Measurements from ENCODE around the gene PRKG1. TPM values are rescaled to one million over a fixed set of nuclear protein-coding genes. Genes with fewer than 3 reads are reported as not detected.

Gene PRKG1
- total RNA-seq, 1 experiment from 2014 or later = not detected

GRCh38 chr10:51935341-51935740, 861.1 kb downstream of the PRKG1 start:
- in situ Hi-C loops (cut with HindIII; ENCODE audit: low pct_unique_long_range_greater_than_20kb, low sequenced_read_pairs) = no loop called here
- no peak for DNase-seq (ENCODE audit: low read depth)

- in situ Hi-C loops (cut with HindIII; ENCODE audit: low pct_unique_long_range_greater_than_20kb, low sequenced_read_pairs) = no loop called here
- no peak for DNase-seq (ENCODE audit: low read depth)
Measured at GRCh38 chr10:51937308-51938140, 863.2 kb downstream of the PRKG1 start.

GRCh38 chr10:51950371-51950995, 876.2 kb downstream of the PRKG1 start:
- in situ Hi-C loops (cut with HindIII; ENCODE audit: low pct_unique_long_range_greater_than_20kb, low sequenced_read_pairs) = no loop called here

GRCh38 chr10:51950996-51951555, 876.8 kb downstream of the PRKG1 start:
- in situ Hi-C loops (cut with HindIII; ENCODE audit: low pct_unique_long_range_greater_than_20kb, low sequenced_read_pairs) = no loop called here
- DNase-seq (ENCODE audit: low read depth) = no peak

More at GRCh38 chr10:51950371-51950995, 876.2 kb downstream of the PRKG1 start:
- DNase-seq (ENCODE audit: low read depth) = no peak

- DNase-seq (ENCODE audit: low read depth) = no peak
- in situ Hi-C loops (cut with HindIII; ENCODE audit: low pct_unique_long_range_greater_than_20kb, low sequenced_read_pairs) = no loop called here
Measured at GRCh38 chr10:51951601-51952000, 877.3 kb downstream of the PRKG1 start.

GRCh38 chr10:51952056-51952455, 877.8 kb downstream of the PRKG1 start:
- in situ Hi-C loops (cut with HindIII; ENCODE audit: low pct_unique_long_range_greater_than_20kb, low sequenced_read_pairs) = no loop called here
- DNase-seq (ENCODE audit: low read depth) = no peak

GRCh38 chr10:51955696-51956095, 881.4 kb downstream of the PRKG1 start:
- in situ Hi-C loops (cut with HindIII; ENCODE audit: low pct_unique_long_range_greater_than_20kb, low sequenced_read_pairs) = no loop called here
- DNase-seq (ENCODE audit: low read depth) = no peak

- no peak for DNase-seq (ENCODE audit: low read depth)
- in situ Hi-C loops (cut with HindIII; ENCODE audit: low pct_unique_long_range_greater_than_20kb, low sequenced_read_pairs) = no loop called here
Measured at GRCh38 chr10:51956822-51957221, 882.5 kb downstream of the PRKG1 start.

- peak; percentile 8 for DNase-seq (ENCODE audit: low read depth)
- in situ Hi-C loops (cut with HindIII; ENCODE audit: low pct_unique_long_range_greater_than_20kb, low sequenced_read_pairs) = no loop called here
Measured at GRCh38 chr10:51960494-51960895, 886.2 kb downstream of the PRKG1 start.

GRCh38 chr10:51961401-51961800, 887.1 kb downstream of the PRKG1 start:
- in situ Hi-C loops (cut with HindIII; ENCODE audit: low pct_unique_long_range_greater_than_20kb, low sequenced_read_pairs) = no loop called here
- no peak for DNase-seq (ENCODE audit: low read depth)

GRCh38 chr10:51964630-51965029, 890.3 kb downstream of the PRKG1 start:
- no peak for DNase-seq (ENCODE audit: low read depth)
- in situ Hi-C loops (cut with HindIII; ENCODE audit: low pct_unique_long_range_greater_than_20kb, low sequenced_read_pairs) = no loop called here

- in situ Hi-C loops (cut with HindIII; ENCODE audit: low pct_unique_long_range_greater_than_20kb, low sequenced_read_pairs) = no loop called here
- DNase-seq (ENCODE audit: low read depth) = no peak
Measured at GRCh38 chr10:51965451-51965850, 891.2 kb downstream of the PRKG1 start.

GRCh38 chr10:51972733-51973346, 898.6 kb downstream of the PRKG1 start:
- no peak for DNase-seq (ENCODE audit: low read depth)
- in situ Hi-C loops (cut with HindIII; ENCODE audit: low pct_unique_long_range_greater_than_20kb, low sequenced_read_pairs) = no loop called here

- in situ Hi-C loops (cut with HindIII; ENCODE audit: low pct_unique_long_range_greater_than_20kb, low sequenced_read_pairs) = no loop called here
- no peak for DNase-seq (ENCODE audit: low read depth)
Measured at GRCh38 chr10:51980752-51981151, 906.5 kb downstream of the PRKG1 start.

- no peak for DNase-seq (ENCODE audit: low read depth)
- in situ Hi-C loops (cut with HindIII; ENCODE audit: low pct_unique_long_range_greater_than_20kb, low sequenced_read_pairs) = no loop called here
Measured at GRCh38 chr10:51981731-51982130, 907.4 kb downstream of the PRKG1 start.

- DNase-seq (ENCODE audit: low read depth) = no peak
- in situ Hi-C loops (cut with HindIII; ENCODE audit: low pct_unique_long_range_greater_than_20kb, low sequenced_read_pairs) = no loop called here
Measured at GRCh38 chr10:51983481-51983880, 909.2 kb downstream of the PRKG1 start.

GRCh38 chr10:51985336-51985735, 911.0 kb downstream of the PRKG1 start:
- no peak for DNase-seq (ENCODE audit: low read depth)
- in situ Hi-C loops (cut with HindIII; ENCODE audit: low pct_unique_long_range_greater_than_20kb, low sequenced_read_pairs) = no loop called here

- no peak for DNase-seq (ENCODE audit: low read depth)
- in situ Hi-C loops (cut with HindIII; ENCODE audit: low pct_unique_long_range_greater_than_20kb, low sequenced_read_pairs) = no loop called here
Measured at GRCh38 chr10:51986516-51986915, 912.2 kb downstream of the PRKG1 start.

- in situ Hi-C loops (cut with HindIII; ENCODE audit: low pct_unique_long_range_greater_than_20kb, low sequenced_read_pairs) = no loop called here
- DNase-seq (ENCODE audit: low read depth) = no peak
Measured at GRCh38 chr10:51993475-51993874, 919.2 kb downstream of the PRKG1 start.
